Natural killer cell (primary cell): ENCODE measurements around the gene FXYD1. TPM values are rescaled to one million over a fixed set of nuclear protein-coding genes. Genes with fewer than 3 reads are reported as not detected.

ENCODE experiments used
- ATAC-seq, 3 donors: fragments of 150-1000 bp in 2 of 3; fragments of 200-7000 bp in 1 of 3; cut with Tn5 transposase; 1 replicate in 1 of 3; 2 replicates in 2 of 3; pipeline ENCODE4 v1.10.0; 2021; ENCODE audit warnings: mild to moderate bottlenecking in 2 of 3, moderate library complexity in 2 of 3
- DNase-seq, 2 donors: peaks; one replicate each; pipeline versions ENCODE4 v3.0.0 to v3.0.0-alpha.2; 2013 to 2021; ENCODE audit warnings: mixed read lengths in 1 of 2
- H3K27ac ChIP-seq: one replicate; pipeline ENCODE4 v1.5.1; 2013; ENCODE audit warnings: mild to moderate bottlenecking, low read length
- H3K27me3 ChIP-seq: one replicate; pipeline ENCODE4 v1.6.1; 2013; ENCODE audit warnings: low read length; ENCODE audit not compliant: control insufficient read depth, insufficient read depth
- H3K36me3 ChIP-seq: one replicate; pipeline ENCODE4 v1.6.1; 2013; ENCODE audit warnings: low read length; ENCODE audit not compliant: control insufficient read depth, insufficient read depth
- H3K4me1 ChIP-seq: one replicate; pipeline ENCODE4 v1.6.1; 2013; ENCODE audit warnings: low read length; ENCODE audit not compliant: control insufficient read depth, insufficient read depth
- H3K4me3 ChIP-seq: one replicate; pipeline ENCODE4 v1.5.1; 2013; ENCODE audit warnings: low read length
- H3K9me3 ChIP-seq: one replicate; pipeline ENCODE4 v1.6.1; 2013; ENCODE audit warnings: low read length; ENCODE audit not compliant: control insufficient read depth, insufficient read depth
- H3K27ac Mint-ChIP-seq, 2 donors: one replicate each; pipeline ENCODE4 v1.8.0; 2022; ENCODE audit warnings: mild to moderate bottlenecking in 2 of 2, mixed read lengths in 2 of 2, moderate library complexity in 1 of 2
- H3K27me3 Mint-ChIP-seq, 2 donors: one replicate each; pipeline ENCODE4 v1.8.0; 2022; ENCODE audit warnings: low read depth in 2 of 2, mixed read lengths in 2 of 2
- H3K36me3 Mint-ChIP-seq: one replicate; pipeline ENCODE4 v1.8.0; 2022; ENCODE audit warnings: mixed read lengths
- H3K4me1 Mint-ChIP-seq, 2 donors: one replicate each; pipeline ENCODE4 v1.8.0; 2022; ENCODE audit warnings: mixed read lengths in 2 of 2
- H3K4me3 Mint-ChIP-seq: one replicate; pipeline ENCODE4 v1.8.0; 2022; ENCODE audit warnings: mild to moderate bottlenecking, moderate library complexity, mixed read lengths
- H3K9me3 Mint-ChIP-seq, 2 donors: one replicate each; pipeline ENCODE4 v1.8.0; 2022; ENCODE audit warnings: mixed read lengths in 2 of 2
- WGBS: methylation state at CpG from one replicate; pipeline ENCODE4 v1.1.7; 2013; ENCODE audit warnings: missing lambda C conversion rate; ENCODE audit not compliant: insufficient coverage; 5-methylcytosine and 5-hydroxymethylcytosine counted together
- intact Hi-C: fragments of 100-400 bp; cut with micrococcal nuclease; formaldehyde crosslinking; loops from one replicate; pipeline ENCODE4 v1.14.2; 2022
- total RNA-seq, 4 donors: library from RNA; stranded (reverse); fragments of 120-200 nt in 1 of 4; gene quantifications; one replicate each; pipeline versions ENCODE4 v1.2.3 to v1.2.4, GENCODE V29; 2013 to 2022
- TF ChIP-seq, protein P1 (sequence below): fragments of 200-600 bp; IDR thresholded peaks from one replicate; pipeline ENCODE4 v1.8.0; 2022; ENCODE audit warnings: antibody characterized with exemption

Gene FXYD1
- total RNA-seq, 3 donors from 2014 or later (not counting 1 experiment from before 2014, with no cell fraction given), result not detected

DNA sequence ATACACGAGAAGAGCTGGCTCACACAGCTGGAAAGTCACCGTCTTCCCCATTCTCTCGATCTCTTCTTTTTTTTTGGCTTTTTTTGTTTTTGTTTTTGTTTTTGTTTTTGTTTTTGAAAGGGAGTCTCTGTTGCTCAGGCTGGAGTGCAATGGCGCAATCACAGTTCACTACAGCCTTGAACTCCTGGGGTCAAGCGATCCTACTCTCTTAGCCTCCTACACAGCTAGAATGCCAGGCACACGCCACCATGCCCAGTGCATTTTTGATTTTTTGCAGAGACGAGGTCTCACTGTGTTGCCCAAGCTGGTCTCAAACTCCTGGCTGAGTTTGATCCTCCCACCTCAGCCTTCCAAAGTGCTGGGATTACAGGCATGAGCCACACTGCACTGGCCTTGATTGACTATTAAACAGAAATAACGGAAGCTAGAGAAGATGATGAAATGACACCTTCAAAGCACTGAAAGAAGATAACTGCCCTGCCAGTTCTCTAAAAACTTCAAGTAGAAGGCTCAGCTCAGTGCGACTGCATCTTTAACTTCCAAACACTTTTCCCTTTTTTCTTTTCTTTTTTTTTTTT is 19.0 kb upstream of the FXYD1 start:
- no peaks in the 10 kb centered on the region for H3K36me3 Mint-ChIP-seq
- peaks cover 11 to 13% of the 10 kb centered on the region in 2 donors for H3K4me1 Mint-ChIP-seq
- TF ChIP-seq, protein P1, sequence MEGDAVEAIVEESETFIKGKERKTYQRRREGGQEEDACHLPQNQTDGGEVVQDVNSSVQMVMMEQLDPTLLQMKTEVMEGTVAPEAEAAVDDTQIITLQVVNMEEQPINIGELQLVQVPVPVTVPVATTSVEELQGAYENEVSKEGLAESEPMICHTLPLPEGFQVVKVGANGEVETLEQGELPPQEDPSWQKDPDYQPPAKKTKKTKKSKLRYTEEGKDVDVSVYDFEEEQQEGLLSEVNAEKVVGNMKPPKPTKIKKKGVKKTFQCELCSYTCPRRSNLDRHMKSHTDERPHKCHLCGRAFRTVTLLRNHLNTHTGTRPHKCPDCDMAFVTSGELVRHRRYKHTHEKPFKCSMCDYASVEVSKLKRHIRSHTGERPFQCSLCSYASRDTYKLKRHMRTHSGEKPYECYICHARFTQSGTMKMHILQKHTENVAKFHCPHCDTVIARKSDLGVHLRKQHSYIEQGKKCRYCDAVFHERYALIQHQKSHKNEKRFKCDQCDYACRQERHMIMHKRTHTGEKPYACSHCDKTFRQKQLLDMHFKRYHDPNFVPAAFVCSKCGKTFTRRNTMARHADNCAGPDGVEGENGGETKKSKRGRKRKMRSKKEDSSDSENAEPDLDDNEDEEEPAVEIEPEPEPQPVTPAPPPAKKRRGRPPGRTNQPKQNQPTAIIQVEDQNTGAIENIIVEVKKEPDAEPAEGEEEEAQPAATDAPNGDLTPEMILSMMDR, result no peak
- no peak overlapping the region for H3K27ac Mint-ChIP-seq
- no peak overlapping the region for H3K4me3 ChIP-seq
- no peak overlapping the region for H3K27ac ChIP-seq
- peaks cover 0 to 5% of the 10 kb centered on the region in 2 donors for H3K27me3 Mint-ChIP-seq
- ATAC-seq (no peak), DNase-seq (no peak)
- WGBS, result 90% methylated on average over 7 of the region's 9 CpGs
- no peaks in the 10 kb centered on the region for H3K36me3 ChIP-seq
- intact Hi-C loops, result no loop called here
- peaks cover 10% of the 10 kb centered on the region for H3K4me1 ChIP-seq
- H3K4me3 Mint-ChIP-seq, result no peak overlapping the region
- H3K9me3 Mint-ChIP-seq, result no peaks in the 10 kb centered on the region
- H3K27me3 ChIP-seq, result peaks cover 3% of the 10 kb centered on the region
- no peaks in the 10 kb centered on the region for H3K9me3 ChIP-seq

DNA sequence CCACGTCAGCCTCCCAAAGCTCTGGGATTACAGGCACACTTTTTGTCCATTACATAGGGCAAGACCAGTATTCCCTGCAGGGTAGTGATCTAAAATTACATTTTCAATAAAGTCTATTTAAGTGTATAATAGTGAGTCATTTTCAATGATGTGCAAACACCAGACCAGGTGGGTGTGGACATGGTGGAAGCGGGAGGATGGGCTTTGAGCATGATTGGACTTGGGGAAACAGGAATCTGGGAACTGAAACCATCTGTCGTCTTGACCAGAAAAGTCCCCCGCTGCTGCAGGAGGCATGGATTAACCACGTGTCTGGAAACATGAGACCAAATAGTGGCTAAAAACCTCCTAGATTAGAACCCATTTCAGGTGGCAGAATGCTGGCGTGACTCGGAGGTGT is 18.1 kb upstream of the FXYD1 start:
- peaks cover 11% of the 10 kb centered on the region for H3K4me1 ChIP-seq
- H3K4me1 Mint-ChIP-seq, result peaks cover 14% of the 10 kb centered on the region in 2 donors
- no peaks in the 10 kb centered on the region for H3K36me3 ChIP-seq
- 69% methylated on average over 7 of the region's 7 CpGs for WGBS
- no peaks in the 10 kb centered on the region for H3K36me3 Mint-ChIP-seq
- no peak overlapping the region for H3K4me3 Mint-ChIP-seq
- H3K27ac ChIP-seq, result no peak overlapping the region
- no peaks in the 10 kb centered on the region for H3K9me3 ChIP-seq
- no peaks in the 10 kb centered on the region for H3K27me3 ChIP-seq
- ATAC-seq (no peak), DNase-seq (no peak)
- no peak overlapping the region for H3K27ac Mint-ChIP-seq
- intact Hi-C loops, result no loop called here
- H3K27me3 Mint-ChIP-seq, result peaks cover 0 to 5% of the 10 kb centered on the region in 2 donors
- TF ChIP-seq, protein P1, result no peak
- H3K4me3 ChIP-seq, result no peak overlapping the region
- no peaks in the 10 kb centered on the region for H3K9me3 Mint-ChIP-seq

DNA sequence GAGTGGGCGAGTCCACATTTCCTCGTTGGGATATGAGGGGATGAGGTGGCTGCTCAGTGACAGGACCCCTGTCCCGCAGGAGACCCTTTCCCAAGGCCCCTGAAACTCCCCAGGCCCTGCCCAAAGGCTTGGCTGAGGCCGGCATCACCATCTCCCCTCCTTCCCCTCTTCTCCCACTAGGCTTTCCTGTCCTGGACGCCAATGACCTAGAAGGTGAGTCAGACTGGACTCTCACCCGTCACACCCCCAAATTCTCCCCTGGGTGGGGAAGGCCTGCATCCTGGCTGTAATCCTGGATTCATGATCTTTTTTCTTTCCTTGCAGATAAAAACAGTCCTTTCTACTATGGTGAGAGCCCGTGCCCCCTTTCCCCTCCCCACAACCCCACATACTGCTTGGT is 17.7 kb upstream of the FXYD1 start:
- ATAC-seq (no peak), DNase-seq (no peak)
- H3K9me3 ChIP-seq, result no peaks in the 10 kb centered on the region
- Mint-ChIP-seq H3K4me3 (no peak overlapping the region), H3K9me3 (no peaks in the 10 kb centered on the region), H3K27me3 (peaks cover 0 to 5% of the 10 kb centered on the region in 2 donors), H3K27ac (no peak overlapping the region), H3K36me3 (no peaks in the 10 kb centered on the region), H3K4me1 (peaks cover 14 to 18% of the 10 kb centered on the region in 2 donors)
- no peaks in the 10 kb centered on the region for H3K36me3 ChIP-seq
- no peaks in the 10 kb centered on the region for H3K27me3 ChIP-seq
- TF ChIP-seq, protein P1, result no peak
- WGBS, result 86% methylated on average over 7 of the region's 7 CpGs
- peaks cover 11% of the 10 kb centered on the region for H3K4me1 ChIP-seq
- intact Hi-C loops, result no loop called here
- no peak overlapping the region for H3K4me3 ChIP-seq
- H3K27ac ChIP-seq, result no peak overlapping the region
